Astrocyte (in vitro differentiated cells and primary cell): ENCODE measurements around the gene LARGE1. TPM values are rescaled to one million over a fixed set of nuclear protein-coding genes. Genes with fewer than 3 reads are reported as not detected.

Experiments used
- DNase-seq: peaks from one replicate; pipeline ENCODE4 v3.0.0-alpha.2; 2010; ENCODE audit warnings: low read depth
- FAIRE-seq: peaks from 2 replicates; lab custom pipeline; 2011; peaks lifted over from hg19 to GRCh38; lab: Jason Lieb, UNC
- H2AFZ ChIP-seq: 2 replicates; pipeline ENCODE4 v1.6.0; 2012; ENCODE audit warnings: low read depth, low read length, inconsistent platforms
- H3K27ac ChIP-seq: 2 replicates; pipeline ENCODE4 v1.5.1; 2011; ENCODE audit warnings: low read depth, low read length, inconsistent platforms
- H3K27me3 ChIP-seq: 2 replicates; pipeline ENCODE4 v1.6.0; 2011; ENCODE audit warnings: low read length, inconsistent platforms; ENCODE audit not compliant: insufficient read depth
- H3K36me3 ChIP-seq: 2 replicates; pipeline ENCODE4 v1.5.1; 2011; ENCODE audit warnings: low read length, inconsistent platforms; ENCODE audit not compliant: insufficient read depth
- H3K4me1 ChIP-seq: 2 replicates; pipeline ENCODE4 v1.5.1; 2011; ENCODE audit warnings: low read length, inconsistent platforms; ENCODE audit not compliant: insufficient read depth
- H3K4me2 ChIP-seq: 2 replicates; pipeline ENCODE4 v1.6.0; 2012; ENCODE audit warnings: low read length, inconsistent platforms
- H3K4me3 ChIP-seq: 2 replicates; pipeline ENCODE4 v1.5.1; 2011; ENCODE audit warnings: low read depth, mild to moderate bottlenecking, low read length, inconsistent platforms; ENCODE audit not compliant: insufficient read depth
- H3K79me2 ChIP-seq: 2 replicates; pipeline ENCODE4 v1.6.0; 2012; ENCODE audit warnings: mild to moderate bottlenecking, low read length, inconsistent platforms; ENCODE audit not compliant: insufficient read depth
- H3K9ac ChIP-seq: 2 replicates; pipeline ENCODE4 v1.6.0; 2012; ENCODE audit warnings: mild to moderate bottlenecking, low read length, inconsistent platforms
- H3K9me3 ChIP-seq: 2 replicates; pipeline ENCODE4 v1.5.1; 2012; ENCODE audit warnings: low read depth, mild to moderate bottlenecking, low read length, inconsistent platforms; ENCODE audit not compliant: insufficient read depth
- H4K20me1 ChIP-seq: 2 replicates; pipeline ENCODE4 v1.6.0; 2012; ENCODE audit warnings: low read length, inconsistent platforms; ENCODE audit not compliant: insufficient read depth
- H3K27ac Mint-ChIP-seq: one replicate; pipeline ENCODE4 v1.8.0; 2021; ENCODE audit warnings: mild to moderate bottlenecking, mixed read lengths; ENCODE audit not compliant: unreplicated experiment
- H3K27me3 Mint-ChIP-seq: one replicate; pipeline ENCODE4 v1.8.0; 2021; ENCODE audit warnings: low read depth, mixed read lengths; ENCODE audit not compliant: unreplicated experiment
- H3K36me3 Mint-ChIP-seq: one replicate; pipeline ENCODE4 v1.8.0; 2021; ENCODE audit warnings: low read depth, mixed read lengths; ENCODE audit not compliant: unreplicated experiment
- H3K4me1 Mint-ChIP-seq: one replicate; pipeline ENCODE4 v1.8.0; 2021; ENCODE audit warnings: low read depth, mixed read lengths; ENCODE audit not compliant: unreplicated experiment
- H3K4me3 Mint-ChIP-seq: one replicate; pipeline ENCODE4 v1.8.0; 2021; ENCODE audit warnings: mild to moderate bottlenecking, moderate library complexity, mixed read lengths; ENCODE audit not compliant: unreplicated experiment
- H3K9me3 Mint-ChIP-seq: one replicate; pipeline ENCODE4 v1.8.0; 2021; ENCODE audit warnings: mild to moderate bottlenecking, mixed read lengths; ENCODE audit not compliant: unreplicated experiment
- CTCF ChIP-seq: IDR thresholded peaks from 2 replicates; pipeline ENCODE4 v1.5.1; 2011; ENCODE audit warnings: low read depth, mild to moderate bottlenecking, inconsistent platforms, low read length, moderate library complexity; ENCODE audit not compliant: insufficient read depth
- EZH2 ChIP-seq: IDR thresholded peaks from 2 replicates; pipeline ENCODE4 v1.6.1; 2012; ENCODE audit warnings: mild to moderate bottlenecking, low read length, inconsistent platforms; ENCODE audit not compliant: insufficient read depth
- total RNA-seq: library from RNA; stranded (reverse); gene quantifications from 2 replicates; pipeline ENCODE4 v1.2.1, GENCODE V29; 2021

Gene LARGE1
- total RNA-seq, 1 donor from 2014 or later, result 92.6 TPM

DNA sequence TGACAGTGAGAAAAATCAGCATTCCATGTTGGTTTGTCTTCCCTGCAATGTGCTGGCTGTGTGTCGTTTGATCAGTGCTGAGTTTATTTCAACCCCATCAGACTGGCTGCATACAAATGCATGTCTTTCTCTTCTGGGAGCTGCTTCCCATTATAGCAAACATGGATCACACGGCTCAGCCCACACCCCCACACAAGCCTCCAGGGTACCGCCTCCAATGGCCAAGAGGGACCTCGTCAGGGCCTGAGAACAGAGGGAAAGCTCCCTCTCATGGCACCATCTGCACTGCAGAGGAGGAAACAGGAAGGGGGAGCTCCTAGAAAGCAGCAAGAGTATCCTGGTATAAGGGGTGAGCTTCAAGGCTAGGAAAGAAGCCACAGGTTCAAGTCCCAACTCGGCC is 214.2 kb downstream of the LARGE1 start:
- Mint-ChIP-seq H3K9me3 (peaks cover 8% of the 10 kb centered on the region), H3K27ac (no peak overlapping the region), H3K4me3 (no peak overlapping the region), H3K27me3 (no peaks in the 10 kb centered on the region), H3K36me3 (peaks cover 26% of the 10 kb centered on the region), H3K4me1 (peaks cover 6% of the 10 kb centered on the region)
- Histone ChIP-seq H3K79me2 (no peaks in the 10 kb centered on the region), H3K4me3 (no peak overlapping the region), H3K36me3 (no peaks in the 10 kb centered on the region), H3K9ac (no peak overlapping the region), H3K27me3 (no peaks in the 10 kb centered on the region), H4K20me1 (peaks cover 14% of the 10 kb centered on the region), H2AFZ (no peak overlapping the region), H3K4me2 (no peak overlapping the region), H3K9me3 (no peaks in the 10 kb centered on the region), H3K4me1 (no peaks in the 10 kb centered on the region), H3K27ac (no peak overlapping the region)
- TF ChIP-seq EZH2 (no peak), CTCF (no peak)
- no peak for FAIRE-seq
- no peak for DNase-seq

GRCh38 chr22:33699176-33699575 is 221.1 kb downstream of the LARGE1 start:
- peaks cover 3% of the 10 kb centered on the region for H4K20me1 ChIP-seq
- H3K27ac Mint-ChIP-seq, result no peak overlapping the region
- H3K79me2 ChIP-seq, result no peaks in the 10 kb centered on the region
- H3K4me3 ChIP-seq, result no peak overlapping the region
- no peaks in the 10 kb centered on the region for H3K36me3 ChIP-seq
- peaks cover 9% of the 10 kb centered on the region for H3K9me3 Mint-ChIP-seq
- H3K27me3 Mint-ChIP-seq, result no peaks in the 10 kb centered on the region
- H3K27me3 ChIP-seq, result no peaks in the 10 kb centered on the region
- H3K9ac ChIP-seq, result no peak overlapping the region
- peaks cover 28% of the 10 kb centered on the region for H3K36me3 Mint-ChIP-seq
- no peak overlapping the region for H3K4me2 ChIP-seq
- peaks cover 11% of the 10 kb centered on the region for H3K4me1 ChIP-seq
- TF ChIP-seq CTCF (no peak), EZH2 (no peak)
- no peak for FAIRE-seq
- no peak overlapping the region for H3K27ac ChIP-seq
- H3K9me3 ChIP-seq, result no peaks in the 10 kb centered on the region
- DNase-seq, result no peak
- H2AFZ ChIP-seq, result no peak overlapping the region
- H3K4me1 Mint-ChIP-seq, result peaks cover 12% of the 10 kb centered on the region
- no peak overlapping the region for H3K4me3 Mint-ChIP-seq

DNA sequence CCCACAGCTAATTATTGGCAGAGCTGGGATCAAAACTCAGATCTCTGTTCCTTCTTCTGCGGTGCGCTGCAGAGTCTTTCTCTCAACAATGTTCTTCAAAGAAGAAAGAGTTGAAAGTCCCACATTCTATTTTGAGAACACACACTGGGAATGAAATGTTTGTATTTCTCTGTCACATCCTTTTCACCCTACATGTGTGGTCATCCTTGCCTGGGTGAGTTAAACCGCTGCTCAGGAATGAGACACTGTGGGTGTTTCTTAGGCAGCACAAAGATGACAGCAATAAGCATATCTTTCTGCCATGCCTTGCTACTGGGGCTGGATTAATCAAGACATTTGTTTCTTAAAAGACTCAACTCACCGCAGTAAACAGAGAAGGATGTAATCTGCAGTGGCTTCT is 222.6 kb downstream of the LARGE1 start:
- peaks cover 20% of the 10 kb centered on the region for H3K36me3 Mint-ChIP-seq
- H3K27ac Mint-ChIP-seq, result peak overlapping the region; percentile 48
- FAIRE-seq (peak; percentile 34), DNase-seq (peak; percentile 35)
- peaks cover 12% of the 10 kb centered on the region for H3K4me1 Mint-ChIP-seq
- Histone ChIP-seq H3K4me2 (peak overlapping the region; percentile 47), H3K9me3 (no peaks in the 10 kb centered on the region), H3K27ac (no peak overlapping the region), H3K27me3 (no peaks in the 10 kb centered on the region), H3K79me2 (no peaks in the 10 kb centered on the region), H3K9ac (no peak overlapping the region), H3K4me1 (peaks cover 11% of the 10 kb centered on the region), H3K36me3 (no peaks in the 10 kb centered on the region), H4K20me1 (peaks cover 7% of the 10 kb centered on the region), H2AFZ (no peak overlapping the region), H3K4me3 (no peak overlapping the region)
- TF ChIP-seq EZH2, result no peak
- no peak for TF ChIP-seq CTCF
- H3K27me3 Mint-ChIP-seq, result no peaks in the 10 kb centered on the region
- peak overlapping the region; percentile 28 for H3K4me3 Mint-ChIP-seq
- peaks cover 1% of the 10 kb centered on the region for H3K9me3 Mint-ChIP-seq
